OCI-LY7 (cell line): ENCODE data around the gene LIN7A. TPM values are rescaled to one million over a fixed set of nuclear protein-coding genes. Genes with fewer than 3 reads are reported as not detected.

Experiments used
- BruUV-seq: library from RNA; stranded (reverse); fragments of 400-500 nt; replicated peaks from 2 replicates; lab custom pipeline; 2021; lab: Mats Ljungman, UMichigan
- CTCF ChIA-PET: fragments of 300-600 bp; sonication (Branson Sonifier 250); formaldehyde crosslinking; loops from one replicate; lab custom pipeline; 2022; ENCODE audit warnings: antibody characterized with exemption; ENCODE audit not compliant: unreplicated experiment; lab: Charles Lee
- POLR2A ChIA-PET: fragments of 300-600 bp; sonication (Branson Sonifier 250); formaldehyde crosslinking; loops from one replicate; lab custom pipeline; 2022; ENCODE audit warnings: antibody characterized with exemption; lab: Charles Lee
- DNase-seq: peaks from one replicate; pipeline ENCODE4 v3.0.0-alpha.2; 2015; ENCODE audit warnings: low spot score
- H2AFZ ChIP-seq: fragments of 200-600 bp; sonication (generic), shearing (Covaris generic); 2 replicates; pipeline ENCODE4 v1.6.1; 2014; ENCODE audit warnings: mild to moderate bottlenecking, antibody characterized with exemption, low read length, moderate library complexity
- H3K27ac ChIP-seq: fragments of 200-600 bp; sonication (generic); 2 replicates; pipeline ENCODE4 v1.5.1; 2014; ENCODE audit warnings: mixed run types, low read depth, mild to moderate bottlenecking, moderate library complexity, low read length, inconsistent platforms; ENCODE audit not compliant: poor library complexity, severe bottlenecking
- H3K36me3 ChIP-seq: fragments of 200-600 bp; sonication (generic); 2 replicates; pipeline ENCODE4 v1.6.1; 2014; ENCODE audit warnings: mild to moderate bottlenecking, antibody characterized with exemption, low read length, moderate library complexity, mixed read lengths; ENCODE audit not compliant: insufficient read depth
- H3K4me1 ChIP-seq: fragments of 200-600 bp; sonication (generic); 2 replicates; pipeline ENCODE4 v1.5.1; 2014; ENCODE audit warnings: mild to moderate bottlenecking, low read length; ENCODE audit not compliant: insufficient read depth, poor library complexity, severe bottlenecking
- H3K4me2 ChIP-seq: fragments of 200-600 bp; sonication (generic); 2 replicates; pipeline ENCODE4 v1.6.1; 2014; ENCODE audit warnings: mild to moderate bottlenecking, low read length
- H3K4me3 ChIP-seq: fragments of 200-600 bp; sonication (generic); 2 replicates; pipeline ENCODE4 v1.5.1; 2014; ENCODE audit warnings: mild to moderate bottlenecking, low read depth, low read length; ENCODE audit not compliant: poor library complexity, severe bottlenecking
- H3K79me2 ChIP-seq: fragments of 200-600 bp; sonication (generic); 2 replicates; pipeline ENCODE4 v1.6.1; 2016; ENCODE audit warnings: low read depth, mild to moderate bottlenecking, low read length, moderate library complexity, mixed read lengths; ENCODE audit not compliant: insufficient read depth
- H3K9me2 ChIP-seq: fragments of 200-600 bp; sonication (generic); 2 replicates; pipeline ENCODE4 v1.6.1; 2016; ENCODE audit warnings: mild to moderate bottlenecking, low read length, mixed read lengths; ENCODE audit not compliant: insufficient read depth
- H3K9me3 ChIP-seq: fragments of 200-600 bp; sonication (generic); 2 replicates; pipeline ENCODE4 v1.6.1; 2014; ENCODE audit warnings: mild to moderate bottlenecking, mixed run types, low read length, mixed read lengths
- H4K20me1 ChIP-seq: fragments of 200-600 bp; sonication (generic); 2 replicates; pipeline ENCODE4 v1.6.1; 2014; ENCODE audit warnings: mild to moderate bottlenecking, antibody characterized with exemption, low read length, moderate library complexity, mixed read lengths; ENCODE audit not compliant: insufficient read depth
- EZH2phosphoT487 ChIP-seq: fragments of 200-600 bp; sonication (generic); IDR thresholded peaks from 2 replicates; pipeline ENCODE4 v1.6.1; 2018; ENCODE audit warnings: low read depth, borderline replicate concordance, mild to moderate bottlenecking, mixed run types, antibody characterized with exemption, low read length, moderate library complexity, mixed read lengths
- intact Hi-C: fragments of 100-400 bp; cut with micrococcal nuclease; formaldehyde crosslinking; loops from one replicate; pipeline ENCODE4 v1.10.0; 2022; ENCODE audit not compliant: unreplicated experiment
- total RNA-seq, 2 experiments: library from RNA; depleted of rRNA in 1 of 2; stranded (reverse); fragments of >200 nt in 1 of 2; shearing (Covaris generic) in 1 of 2; gene quantifications; 2 replicates each; pipeline ENCODE4 v1.2.3, GENCODE V29; 2014 to 2022
- TF ChIP-seq, protein P1 (sequence below): fragments of 200-600 bp; sonication (generic); conservative IDR thresholded peaks from 2 replicates; pipeline ENCODE4 v1.5.1; 2014; ENCODE audit warnings: mild to moderate bottlenecking, antibody characterized with exemption, low read length, moderate library complexity, mixed read lengths

LIN7A gene
- total RNA-seq, 2 experiments from 2014 or later, result 0.61 TPM; not detected in 1

DNA sequence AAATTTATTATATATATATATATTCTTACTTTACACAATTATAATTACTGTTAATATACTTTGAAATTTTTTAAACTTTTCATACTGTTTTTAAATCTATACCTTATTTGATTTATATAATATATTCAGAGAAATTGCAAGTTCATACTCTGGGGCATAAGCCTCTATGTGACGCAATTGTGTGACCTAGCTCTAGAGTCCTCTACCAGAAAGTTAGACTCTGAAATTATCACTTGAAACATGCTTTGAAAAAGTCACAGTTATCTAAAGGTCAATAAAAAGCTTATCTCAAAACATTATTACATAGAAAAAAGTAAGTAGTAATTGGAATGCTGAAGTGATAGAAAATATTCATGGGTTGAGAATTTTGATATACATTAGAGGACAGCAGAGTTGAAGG, 93.8 kb downstream of the LIN7A start:
- ChIA-PET CTCF (no interaction called here), POLR2A (interaction anchor here (0.7 kb wide), 1 partner anchor 11 kb away, joined by 5 read pairs; no protein-coding TSS in a partner anchor)
- Histone ChIP-seq H3K27ac (no peak overlapping the region), H4K20me1 (no peaks in the 10 kb centered on the region), H3K36me3 (no peaks in the 10 kb centered on the region), H3K4me1 (no peaks in the 10 kb centered on the region), H3K4me2 (no peak overlapping the region), H3K9me2 (no peaks in the 10 kb centered on the region), H3K79me2 (no peaks in the 10 kb centered on the region), H2AFZ (no peak overlapping the region), H3K4me3 (no peak overlapping the region), H3K9me3 (no peaks in the 10 kb centered on the region)
- TF ChIP-seq EZH2phosphoT487, result no peak
- TF ChIP-seq, protein P1, sequence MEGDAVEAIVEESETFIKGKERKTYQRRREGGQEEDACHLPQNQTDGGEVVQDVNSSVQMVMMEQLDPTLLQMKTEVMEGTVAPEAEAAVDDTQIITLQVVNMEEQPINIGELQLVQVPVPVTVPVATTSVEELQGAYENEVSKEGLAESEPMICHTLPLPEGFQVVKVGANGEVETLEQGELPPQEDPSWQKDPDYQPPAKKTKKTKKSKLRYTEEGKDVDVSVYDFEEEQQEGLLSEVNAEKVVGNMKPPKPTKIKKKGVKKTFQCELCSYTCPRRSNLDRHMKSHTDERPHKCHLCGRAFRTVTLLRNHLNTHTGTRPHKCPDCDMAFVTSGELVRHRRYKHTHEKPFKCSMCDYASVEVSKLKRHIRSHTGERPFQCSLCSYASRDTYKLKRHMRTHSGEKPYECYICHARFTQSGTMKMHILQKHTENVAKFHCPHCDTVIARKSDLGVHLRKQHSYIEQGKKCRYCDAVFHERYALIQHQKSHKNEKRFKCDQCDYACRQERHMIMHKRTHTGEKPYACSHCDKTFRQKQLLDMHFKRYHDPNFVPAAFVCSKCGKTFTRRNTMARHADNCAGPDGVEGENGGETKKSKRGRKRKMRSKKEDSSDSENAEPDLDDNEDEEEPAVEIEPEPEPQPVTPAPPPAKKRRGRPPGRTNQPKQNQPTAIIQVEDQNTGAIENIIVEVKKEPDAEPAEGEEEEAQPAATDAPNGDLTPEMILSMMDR, result no peak
- intact Hi-C loops, result no loop called here
- DNase-seq, result no peak
- no TSS peak for BruUV-seq

DNA sequence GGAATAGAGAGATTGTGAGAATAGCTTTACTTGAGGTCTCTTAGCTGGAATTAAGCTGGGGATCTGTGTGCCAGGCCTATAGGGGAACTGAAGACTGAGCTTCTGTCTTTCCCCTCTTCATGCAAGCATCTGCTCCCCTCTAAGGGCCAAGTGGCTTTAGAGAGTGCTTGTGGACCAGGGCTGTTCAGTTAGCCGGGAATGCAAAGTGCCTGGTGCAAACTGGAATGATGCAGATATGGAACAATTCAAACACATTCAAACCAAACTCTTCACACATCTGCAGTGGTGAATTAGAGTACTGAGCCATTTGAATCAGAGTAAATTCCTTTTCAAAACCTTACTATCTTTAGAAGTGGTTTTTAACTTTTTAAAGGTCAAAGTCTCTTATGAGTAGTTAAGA, 99.0 kb downstream of the LIN7A start:
- Histone ChIP-seq H3K9me3 (no peaks in the 10 kb centered on the region), H3K4me2 (no peak overlapping the region), H4K20me1 (no peaks in the 10 kb centered on the region), H3K4me3 (no peak overlapping the region), H3K27ac (no peak overlapping the region), H3K9me2 (no peaks in the 10 kb centered on the region), H3K79me2 (no peaks in the 10 kb centered on the region), H3K4me1 (no peaks in the 10 kb centered on the region), H3K36me3 (no peaks in the 10 kb centered on the region), H2AFZ (no peak overlapping the region)
- DNase-seq, result no peak
- ChIA-PET CTCF (interaction anchor here (1.4 kb wide), 1 partner anchor 18 kb away, joined by 3 read pairs; no protein-coding TSS in a partner anchor), POLR2A (interaction anchor here (1.3 kb wide), 1 partner anchor 13 kb away, joined by 5 read pairs; no protein-coding TSS in a partner anchor)
- intact Hi-C loops, result no loop called here
- TF ChIP-seq, protein P1, result no peak
- no peak for TF ChIP-seq EZH2phosphoT487
- no TSS peak for BruUV-seq

DNA sequence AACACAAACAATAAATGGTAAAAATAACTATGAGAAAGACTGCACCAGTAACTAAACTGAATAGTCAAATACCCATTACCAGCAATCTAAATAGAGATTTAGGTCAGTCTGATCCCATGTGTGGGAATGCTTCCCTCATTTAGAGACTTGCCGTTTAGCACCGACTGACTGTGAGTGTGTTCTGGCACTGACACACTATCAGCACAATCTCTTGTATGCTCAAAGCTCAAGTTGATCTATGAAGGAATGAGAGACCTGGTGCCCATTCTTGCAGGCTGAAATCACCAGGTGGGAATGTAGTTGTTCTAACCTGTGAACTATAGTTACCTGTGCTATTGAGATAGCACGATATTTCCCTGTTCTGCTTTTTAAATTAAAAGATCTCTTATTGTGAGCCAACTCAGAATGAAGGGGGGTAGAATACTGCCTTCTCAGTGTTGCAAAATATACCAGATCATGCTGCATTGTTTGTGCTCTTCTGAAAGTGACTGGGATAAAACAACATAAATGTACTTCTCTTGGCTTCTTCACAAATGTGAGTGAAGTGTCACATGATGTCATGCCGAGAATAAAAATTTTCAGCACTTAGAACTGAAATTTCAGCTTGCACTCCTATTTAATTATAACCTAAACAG, 99.6 kb downstream of the LIN7A start:
- H4K20me1 ChIP-seq, result no peaks in the 10 kb centered on the region
- ChIA-PET POLR2A (no interaction called here), CTCF (interaction anchor here (1.4 kb wide), 1 partner anchor 18 kb away, joined by 3 read pairs; no protein-coding TSS in a partner anchor)
- H3K4me2 ChIP-seq, result no peak overlapping the region
- intact Hi-C loops, result no loop called here
- H3K27ac ChIP-seq, result no peak overlapping the region
- BruUV-seq, result no TSS peak
- H3K36me3 ChIP-seq, result no peaks in the 10 kb centered on the region
- no peaks in the 10 kb centered on the region for H3K9me3 ChIP-seq
- DNase-seq, result no peak
- H3K4me3 ChIP-seq, result no peak overlapping the region
- H3K79me2 ChIP-seq, result no peaks in the 10 kb centered on the region
- 0 out of 2 replicates have a peak, but pooled peaks cover 2% of the 10 kb centered on the region for H3K9me2 ChIP-seq
- TF ChIP-seq EZH2phosphoT487, result no peak
- TF ChIP-seq, protein P1, result no peak
- no peaks in the 10 kb centered on the region for H3K4me1 ChIP-seq
- H2AFZ ChIP-seq, result no peak overlapping the region
